IMR-90 (cell line): Measurements from ENCODE around the gene CASTOR1. TPM values are rescaled to one million over a fixed set of nuclear protein-coding genes. Genes with fewer than 3 reads are reported as not detected.

Experiments
- ATAC-seq: fragments of 200-7000 bp; cut with Tn5 transposase; 2 replicates; pipeline ENCODE4 v1.9.1; 2020; ENCODE audit warnings: low read depth, mild to moderate bottlenecking, moderate library complexity
- BruUV-seq: library from RNA; stranded (reverse); fragments of 400-500 nt; replicated peaks from 2 replicates; lab custom pipeline; 2021; lab: Mats Ljungman, UMichigan
- CTCF ChIA-PET: fragments of 300-600 bp; formaldehyde crosslinking; extraction: SDS; loops from one replicate; lab custom pipeline; 2021; ENCODE audit warnings: antibody characterized with exemption; lab: Yijun Ruan, JAX
- POLR2A ChIA-PET: fragments of 300-600 bp; sonication (Branson Sonifier 250); formaldehyde crosslinking; loops from one replicate; lab custom pipeline; 2022; ENCODE audit warnings: antibody characterized with exemption; ENCODE audit not compliant: unreplicated experiment; lab: Charles Lee
- DNase-seq: peaks from one replicate; pipeline ENCODE4 v3.0.0; 2013
- H2AFZ ChIP-seq: replicated peaks from 2 replicates; pipeline ENCODE3; 2013; ENCODE audit warnings: low read length, mild to moderate bottlenecking; ENCODE audit not compliant: poor library complexity
- H2AK5ac ChIP-seq: 2 replicates; pipeline ENCODE4 v1.6.1; 2013; ENCODE audit warnings: low read depth, low read length, inconsistent platforms
- H2AK9ac ChIP-seq: replicated peaks from 2 replicates; pipeline ENCODE3; 2013; ENCODE audit warnings: mild to moderate bottlenecking, low read depth, low read length, moderate library complexity; ENCODE audit not compliant: poor library complexity
- H2BK120ac ChIP-seq: 2 replicates; pipeline ENCODE4 v1.6.1; 2013; ENCODE audit warnings: low read depth, low read length, inconsistent platforms
- H2BK15ac ChIP-seq: 3 replicates; pipeline ENCODE4 v1.6.1; 2013; ENCODE audit warnings: low read depth, low read length, inconsistent platforms
- H2BK20ac ChIP-seq: 2 replicates; pipeline ENCODE4 v1.6.1; 2013; ENCODE audit warnings: low read depth, mild to moderate bottlenecking, inconsistent platforms, low read length, moderate library complexity
- H2BK5ac ChIP-seq: 2 replicates; pipeline ENCODE4 v1.6.1; 2013; ENCODE audit warnings: mild to moderate bottlenecking, low read depth, low read length, inconsistent platforms; ENCODE audit not compliant: poor library complexity, severe bottlenecking
- H3K14ac ChIP-seq: replicated peaks from 2 replicates; pipeline ENCODE4 v1.6.1; 2013; ENCODE audit warnings: low read depth, low read length, inconsistent platforms
- H3K18ac ChIP-seq: 2 replicates; pipeline ENCODE4 v1.6.1; 2013; ENCODE audit warnings: low read depth, low read length, control low read depth
- H3K23ac ChIP-seq: 2 replicates; pipeline ENCODE4 v1.6.1; 2013; ENCODE audit warnings: low read depth, low read length, inconsistent platforms
- H3K27ac ChIP-seq: 2 replicates; pipeline ENCODE4 v1.5.1; 2013; ENCODE audit warnings: mild to moderate bottlenecking, control low read depth, low read length; ENCODE audit not compliant: insufficient read depth
- H3K27me3 ChIP-seq: 2 replicates; pipeline ENCODE4 v1.6.1; 2013; ENCODE audit warnings: low read length; ENCODE audit not compliant: control insufficient read depth, insufficient read depth
- H3K36me3 ChIP-seq: 2 replicates; pipeline ENCODE4 v1.6.1; 2013; ENCODE audit warnings: low read length, mixed read lengths; ENCODE audit not compliant: control insufficient read depth, insufficient read depth
- H3K4ac ChIP-seq: 2 replicates; pipeline ENCODE4 v1.6.1; 2013; ENCODE audit warnings: low read depth, low read length, inconsistent platforms
- H3K4me1 ChIP-seq: 2 replicates; pipeline ENCODE4 v1.6.1; 2013; ENCODE audit warnings: low read length, mixed read lengths; ENCODE audit not compliant: control insufficient read depth, insufficient read depth
- H3K4me2 ChIP-seq: 2 replicates; pipeline ENCODE4 v1.6.1; 2013; ENCODE audit warnings: low read depth, mild to moderate bottlenecking, control low read depth, low read length, moderate library complexity
- H3K4me3 ChIP-seq: 2 replicates; pipeline ENCODE4 v1.5.1; 2013; ENCODE audit warnings: low read depth, mild to moderate bottlenecking, control low read depth, low read length, moderate library complexity; ENCODE audit not compliant: insufficient read depth
- H3K56ac ChIP-seq: 2 replicates; pipeline ENCODE4 v1.6.1; 2013; ENCODE audit warnings: low read length, inconsistent platforms; ENCODE audit not compliant: insufficient read depth; ENCODE audit errors: extremely low read depth
- H3K79me1 ChIP-seq, 2 experiments: 2 replicates each; pipeline ENCODE4 v1.6.1; 2013; ENCODE audit warnings: low read length in 2 of 2, inconsistent platforms in 1 of 2, low read depth in 1 of 2
- H3K9ac ChIP-seq: 2 replicates; pipeline ENCODE4 v1.6.1; 2013; ENCODE audit warnings: low read depth, low read length, control low read depth
- H3K9me1 ChIP-seq: 2 replicates; pipeline ENCODE4 v1.6.1; 2013; ENCODE audit warnings: low read length, inconsistent platforms; ENCODE audit not compliant: insufficient read depth
- H3K9me3 ChIP-seq: 2 replicates; pipeline ENCODE4 v1.6.1; 2013; ENCODE audit warnings: low read length; ENCODE audit not compliant: control insufficient read depth, insufficient read depth
- H4K20me1 ChIP-seq: 2 replicates; pipeline ENCODE4 v1.6.1; 2013; ENCODE audit warnings: low read length, inconsistent platforms; ENCODE audit not compliant: insufficient read depth
- H4K5ac ChIP-seq: 2 replicates; pipeline ENCODE4 v1.6.1; 2013; ENCODE audit warnings: mild to moderate bottlenecking, low read depth, low read length, control low read depth
- H4K8ac ChIP-seq, 2 experiments: 2 replicates each; pipeline ENCODE4 v1.6.1; 2013; ENCODE audit warnings: low read depth in 2 of 2, low read length in 2 of 2, control low read depth in 1 of 2, inconsistent platforms in 1 of 2
- H4K91ac ChIP-seq: 2 replicates; pipeline ENCODE4 v1.6.1; 2013; ENCODE audit warnings: low read depth, low read length, inconsistent platforms; ENCODE audit not compliant: insufficient read depth
- CEBPB ChIP-seq: IDR thresholded peaks from 2 replicates; pipeline ENCODE4 v1.6.1; 2012; ENCODE audit warnings: low read depth, low read length, improper control_type of control experiment
- WGBS, 2 experiments: methylation state at CpG; one replicate each; pipeline versions ENCODE4 v1.1.5 to v1.1.7; 2013; ENCODE audit warnings: missing lambda C conversion rate in 2 of 2; ENCODE audit not compliant: insufficient read length in 1 of 2; ENCODE audit errors: extremely low coverage in 2 of 2; 5-methylcytosine and 5-hydroxymethylcytosine counted together
- dilution Hi-C: fragments of 300-500 bp; cut with HindIII; formaldehyde crosslinking; loops from one replicate; pipeline ENCODE4 v1.14.3; 2018; ENCODE audit warnings: low sequenced_read_pairs; ENCODE audit not compliant: unreplicated experiment
- in situ Hi-C: fragments of 300-500 bp; cut with MboI; formaldehyde crosslinking; loops from 3 replicates; pipeline ENCODE4 v1.14.3; 2019; ENCODE audit warnings: low sequenced_read_pairs, inconsistent platforms, mixed read lengths
- intact Hi-C: fragments of 100-400 bp; cut with micrococcal nuclease; formaldehyde crosslinking; loops from 2 replicates; pipeline ENCODE4 v1.10.0; 2022
- polyA plus RNA-seq, 3 experiments: library from polyadenylated mRNA; depleted of rRNA; stranded (reverse); fragments of >200 nt; gene quantifications; 2 replicates each; pipeline ENCODE4 v1.2.3, GENCODE V29; 2012; ENCODE audit warnings: low replicate concordance in 1 of 3
- total RNA-seq: library from RNA; depleted of rRNA; stranded (reverse); fragments of >200 nt; gene quantifications from 2 replicates; pipeline ENCODE4 v1.2.3, GENCODE V29; 2012

Gene CASTOR1
- total and polyA plus RNA-seq, 2 of the 4 experiments (the other 2 are of a cell fraction): 10.6 to 23.5 TPM

DNA sequence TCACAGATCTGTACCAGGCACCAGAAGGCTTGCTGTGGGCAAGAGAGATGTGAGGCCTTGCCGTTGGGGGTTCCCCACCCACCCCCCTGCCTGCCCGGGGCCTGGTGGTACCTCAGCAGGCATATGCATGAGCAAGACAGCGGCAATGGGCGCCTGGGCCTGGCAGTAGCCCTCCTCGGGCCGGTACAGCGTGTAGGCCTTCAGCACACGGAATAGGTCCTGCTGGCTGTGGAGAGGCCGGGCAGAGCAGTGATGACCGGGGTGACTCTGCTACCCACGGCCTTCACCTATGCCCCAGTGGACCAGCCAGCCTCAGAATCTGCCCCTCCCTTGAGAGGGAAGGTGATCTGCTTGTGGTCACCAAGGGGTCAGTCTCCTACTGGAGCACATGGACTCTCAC lies 5.5 kb upstream of the CASTOR1 start:
- in situ Hi-C loops: no loop called here

More for the DNA sequence above, 5.5 kb upstream of the CASTOR1 start:
- Histone ChIP-seq H2BK5ac (no peak overlapping the region), H2BK20ac (no peak overlapping the region), H3K9me3 (no peaks in the 10 kb centered on the region), H4K91ac (no peak overlapping the region), H3K14ac (no peak overlapping the region), H3K4me2 (no peak overlapping the region), H3K23ac (no peak overlapping the region), H3K9ac (no peak overlapping the region), H4K5ac (no peak overlapping the region), H4K8ac (no peak overlapping the region), H3K27ac (no peak overlapping the region), H3K4me1 (peaks cover 16% of the 10 kb centered on the region; the same call in 1 of the 2 replicates), H3K36me3 (peaks cover 76% of the 10 kb centered on the region), H3K9me1 (peaks cover 6% of the 10 kb centered on the region), H4K20me1 (peaks cover 34% of the 10 kb centered on the region), H2AK9ac (no peak overlapping the region), H2BK15ac (no peak overlapping the region), H3K4ac (no peak overlapping the region), H2AFZ (no peak overlapping the region), H3K4me3 (no peak overlapping the region), H3K27me3 (no peaks in the 10 kb centered on the region), H2AK5ac (no peak overlapping the region), H2BK120ac (no peak overlapping the region), H3K79me1 (peaks cover 4 to 11% of the 10 kb centered on the region in 2 experiments; a peak in 3 of 4 replicates), H3K18ac (no peak overlapping the region), H3K56ac (no peak overlapping the region)
- ChIA-PET CTCF (no interaction called here), POLR2A (no interaction called here)
- intact Hi-C loops: no loop called here
- 100% methylated on average over 5 of the region's 11 CpGs; no CpG with 5 or more reads in 1 of the 2 experiments for WGBS, 2 experiments
- BruUV-seq: no TSS peak
- dilution Hi-C loops: no loop called here
- DNase-seq: no peak
- no peak for ATAC-seq
- no peak for TF ChIP-seq CEBPB
